Endothelial cell of umbilical vein (primary cell): Measurements from ENCODE around the gene AGBL3. TPM values are rescaled to one million over a fixed set of nuclear protein-coding genes. Genes with fewer than 3 reads are reported as not detected.

Experiments used
- BruUV-seq: library from RNA; stranded (reverse); fragments of 400-500 nt; replicated peaks from 2 replicates; lab custom pipeline; 2021; lab: Mats Ljungman, UMichigan
- CTCF ChIA-PET: fragments of 300-600, 350-600 bp; sonication (Branson Sonifier 250); formaldehyde crosslinking; loops from one replicate; lab custom pipeline; 2021; ENCODE audit warnings: antibody characterized with exemption, inconsistent platforms; lab: Charles Lee
- POLR2A ChIA-PET: fragments of 300-600, 350-600 bp; sonication (Branson Sonifier 250); formaldehyde crosslinking; loops from one replicate; lab custom pipeline; 2021; ENCODE audit warnings: antibody characterized with exemption, inconsistent platforms; lab: Charles Lee
- DNase-seq: peaks from one replicate; pipeline ENCODE4 v3.0.0-alpha.2; 2011; ENCODE audit warnings: low read depth, low spot score
- FAIRE-seq: peaks from 2 replicates; lab custom pipeline; 2011; peaks lifted over from hg19 to GRCh38; lab: Jason Lieb, UNC
- H2AFZ ChIP-seq: 2 replicates; pipeline ENCODE4 v1.6.0; 2012; ENCODE audit warnings: low read depth, low read length, control low read depth, inconsistent platforms
- H3K27ac ChIP-seq: 2 replicates; pipeline ENCODE4 v1.5.1; 2011; ENCODE audit warnings: low read depth, mild to moderate bottlenecking, control low read depth, low read length, moderate library complexity; ENCODE audit not compliant: insufficient read depth
- H3K27me3 ChIP-seq, 2 experiments: 2 replicates each; pipeline versions ENCODE4 v1.6.0 to v1.6.1; 2011; ENCODE audit warnings: low read length in 2 of 2, mixed read lengths in 1 of 2; ENCODE audit not compliant: control insufficient read depth in 2 of 2, insufficient read depth in 2 of 2
- H3K36me3 ChIP-seq, 2 experiments: 2 replicates in 1 of 2; 3 replicates in 1 of 2; pipeline ENCODE4 v1.5.1; 2011; ENCODE audit warnings: low read length in 2 of 2, mild to moderate bottlenecking in 1 of 2, moderate library complexity in 1 of 2; ENCODE audit not compliant: control insufficient read depth in 2 of 2, insufficient read depth in 2 of 2; ENCODE audit errors: extremely low read depth in 1 of 2
- H3K4me1 ChIP-seq: 3 replicates; pipeline ENCODE4 v1.5.1; 2011; ENCODE audit warnings: mild to moderate bottlenecking, low read length; ENCODE audit not compliant: control insufficient read depth, insufficient read depth; ENCODE audit errors: extremely low read depth
- H3K4me2 ChIP-seq: 2 replicates; pipeline ENCODE4 v1.6.1; 2011; ENCODE audit warnings: low read length, control low read depth, mixed read lengths; ENCODE audit not compliant: insufficient read depth
- H3K4me3 ChIP-seq, 3 experiments: fragments of 200-600 bp in 1 of 3; sonication (generic), shearing (Covaris generic) in 1 of 3; replicated peaks in 1 of 3; 2 replicates each; pipeline ENCODE4 v1.5.1; 2011 to 2016; ENCODE audit warnings: control low read depth in 3 of 3, low read length in 3 of 3, mild to moderate bottlenecking in 2 of 3, inconsistent platforms in 1 of 3, low read depth in 1 of 3, moderate library complexity in 1 of 3; ENCODE audit not compliant: insufficient read depth in 1 of 3
- H3K79me2 ChIP-seq: 2 replicates; pipeline ENCODE4 v1.6.0; 2012; ENCODE audit warnings: low read length, inconsistent platforms; ENCODE audit not compliant: control insufficient read depth, insufficient read depth
- H3K9ac ChIP-seq: replicated peaks from 2 replicates; pipeline ENCODE3; 2011; ENCODE audit warnings: low read length, control low read depth; ENCODE audit not compliant: insufficient read depth; ENCODE audit errors: extremely low read depth
- H3K9me1 ChIP-seq: replicated peaks from 3 replicates; pipeline ENCODE4 v1.6.0; 2011; ENCODE audit warnings: mild to moderate bottlenecking, low read length; ENCODE audit not compliant: control insufficient read depth, insufficient read depth; ENCODE audit errors: extremely low read depth
- H3K9me3 ChIP-seq: replicated peaks from 2 replicates; pipeline ENCODE4 v1.5.1; 2012; ENCODE audit warnings: low read length, inconsistent platforms; ENCODE audit not compliant: control insufficient read depth, insufficient read depth
- H4K20me1 ChIP-seq: replicated peaks from 2 replicates; pipeline ENCODE3; 2011; ENCODE audit warnings: mild to moderate bottlenecking, low read length; ENCODE audit not compliant: control insufficient read depth, insufficient read depth; ENCODE audit errors: extremely low read depth
- EZH2 ChIP-seq: IDR thresholded peaks from 2 replicates; pipeline ENCODE4 v1.6.1; 2012; ENCODE audit warnings: borderline replicate concordance, low read depth, mild to moderate bottlenecking, moderate library complexity, low read length, inconsistent platforms; ENCODE audit not compliant: severe bottlenecking
- FOS ChIP-seq: IDR thresholded peaks from 2 replicates; pipeline ENCODE4 v1.6.1; 2011; ENCODE audit warnings: mild to moderate bottlenecking, low read length, moderate library complexity, borderline replicate concordance; ENCODE audit not compliant: insufficient read depth
- GATA2 ChIP-seq: IDR thresholded peaks from 2 replicates; pipeline ENCODE4 v1.7.0; 2011; ENCODE audit warnings: low read depth, mild to moderate bottlenecking, moderate library complexity, mixed read lengths, low read length; ENCODE audit not compliant: insufficient read length, insufficient read depth
- JUN ChIP-seq: IDR thresholded peaks from 2 replicates; pipeline ENCODE4 v1.6.1; 2011; ENCODE audit warnings: borderline replicate concordance, low read depth; ENCODE audit not compliant: insufficient read length, insufficient read depth
- MYC ChIP-seq: IDR thresholded peaks from one replicate; pipeline ENCODE4 v1.6.1; 2011; ENCODE audit warnings: mild to moderate bottlenecking, low read depth, low read length
- POLR2A ChIP-seq: IDR thresholded peaks from 2 replicates; pipeline ENCODE4 v1.6.1; 2012; ENCODE audit warnings: low read depth, mild to moderate bottlenecking, control low read depth, low read length
- POLR2AphosphoS5 ChIP-seq: IDR thresholded peaks from 2 replicates; pipeline ENCODE4 v1.6.1; 2012; ENCODE audit warnings: low read depth, mild to moderate bottlenecking, control low read depth, low read length, moderate library complexity; ENCODE audit not compliant: insufficient read depth
- dilution Hi-C: fragments of 300-500 bp; cut with MboI; formaldehyde crosslinking; loops from one replicate; pipeline ENCODE4 v1.15.0; 2019; ENCODE audit warnings: low sequenced_read_pairs; ENCODE audit not compliant: extremely low pct_ligation_motif_present
- intact Hi-C: fragments of 100-400 bp; cut with micrococcal nuclease; formaldehyde crosslinking; loops from one replicate; pipeline ENCODE4 v1.10.0; 2022
- polyA plus RNA-seq, 4 experiments: library from polyadenylated mRNA; depleted of rRNA in 3 of 4; stranded (reverse) in 3 of 4; unstranded in 1 of 4; fragments of >200 nt; gene quantifications; 2 replicates each; pipeline versions ENCODE4 v1.2.1 to v1.2.3, GENCODE V29; 2011 to 2012; ENCODE audit warnings: missing spikeins in 1 of 4
- total RNA-seq: library from RNA; stranded (reverse); gene quantifications from 2 replicates; pipeline ENCODE4 v1.2.3, GENCODE V29; 2021
- TF ChIP-seq, protein P1 (sequence below): IDR thresholded peaks from 2 replicates; pipeline ENCODE4 v1.6.1; 2011; ENCODE audit not compliant: insufficient read depth, insufficient read length
- TF ChIP-seq, protein P2 (sequence below), 2 donors: IDR thresholded peaks; 1 replicate in 1 of 2; 2 replicates in 1 of 2; pipeline ENCODE4 v1.5.1; 2011; ENCODE audit warnings: low read length in 2 of 2, mild to moderate bottlenecking in 2 of 2, moderate library complexity in 2 of 2, control low read depth in 1 of 2, inconsistent platforms in 1 of 2, low read depth in 1 of 2; ENCODE audit not compliant: insufficient read depth in 1 of 2; ENCODE audit errors: extremely low read depth in 1 of 2

Gene AGBL3
- total and polyA plus RNA-seq, 2 donors (not counting 3 experiments of a cell fraction or from before 2014, with no cell fraction given) = 0.97 to 3.2 TPM

DNA sequence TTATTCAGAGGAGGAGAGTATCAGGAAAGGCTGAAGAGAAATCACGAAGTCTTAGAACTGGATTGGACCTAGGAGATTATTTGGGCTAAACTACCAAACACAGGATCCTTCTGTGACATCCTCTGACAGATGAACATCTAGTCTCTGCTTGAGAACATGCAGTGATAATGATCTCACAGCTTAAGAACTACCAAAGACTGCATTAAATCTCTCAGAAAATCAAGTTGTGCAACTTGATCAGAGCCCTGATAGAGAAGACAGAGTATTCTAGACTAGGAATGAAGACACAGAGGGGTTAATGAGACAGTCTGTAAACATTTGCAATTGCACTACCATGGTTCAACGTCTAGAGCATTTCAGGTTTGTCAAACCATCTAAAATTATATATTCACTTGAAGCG lies 37.1 kb upstream of the AGBL3 start:
- H3K27me3 ChIP-seq = no peaks in the 10 kb centered on the region
- H3K4me1 ChIP-seq = no peaks in the 10 kb centered on the region
- no peaks in the 10 kb centered on the region for H3K79me2 ChIP-seq
- H3K36me3 ChIP-seq = peaks cover 33 to 42% of the 10 kb centered on the region in 2 experiments
- no peak overlapping the region for H3K4me3 ChIP-seq
- FAIRE-seq = no peak
- no peak overlapping the region for H2AFZ ChIP-seq
- no peak overlapping the region for H3K4me2 ChIP-seq
- CTCF ChIA-PET = interaction anchor here (1.5 to 1.6 kb wide), 2 partner anchors 225 to 259 kb away, joined by 4 read pairs; no protein-coding TSS in a partner anchor
- no peaks in the 10 kb centered on the region for H4K20me1 ChIP-seq
- intact Hi-C loops = no loop called here
- POLR2A ChIA-PET = no interaction called here
- H3K27ac ChIP-seq = no peak overlapping the region
- no peak for DNase-seq
- dilution Hi-C loops = no loop called here
- H3K9me3 ChIP-seq = no peaks in the 10 kb centered on the region
- BruUV-seq = no TSS peak
- TF ChIP-seq POLR2AphosphoS5 (no peak), FOS (no peak), EZH2 (no peak), MYC (no peak), GATA2 (no peak), JUN (no peak), POLR2A (no peak)
- TF ChIP-seq, protein P1, sequence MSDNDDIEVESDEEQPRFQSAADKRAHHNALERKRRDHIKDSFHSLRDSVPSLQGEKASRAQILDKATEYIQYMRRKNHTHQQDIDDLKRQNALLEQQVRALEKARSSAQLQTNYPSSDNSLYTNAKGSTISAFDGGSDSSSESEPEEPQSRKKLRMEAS = no peak
- TF ChIP-seq, protein P2, sequence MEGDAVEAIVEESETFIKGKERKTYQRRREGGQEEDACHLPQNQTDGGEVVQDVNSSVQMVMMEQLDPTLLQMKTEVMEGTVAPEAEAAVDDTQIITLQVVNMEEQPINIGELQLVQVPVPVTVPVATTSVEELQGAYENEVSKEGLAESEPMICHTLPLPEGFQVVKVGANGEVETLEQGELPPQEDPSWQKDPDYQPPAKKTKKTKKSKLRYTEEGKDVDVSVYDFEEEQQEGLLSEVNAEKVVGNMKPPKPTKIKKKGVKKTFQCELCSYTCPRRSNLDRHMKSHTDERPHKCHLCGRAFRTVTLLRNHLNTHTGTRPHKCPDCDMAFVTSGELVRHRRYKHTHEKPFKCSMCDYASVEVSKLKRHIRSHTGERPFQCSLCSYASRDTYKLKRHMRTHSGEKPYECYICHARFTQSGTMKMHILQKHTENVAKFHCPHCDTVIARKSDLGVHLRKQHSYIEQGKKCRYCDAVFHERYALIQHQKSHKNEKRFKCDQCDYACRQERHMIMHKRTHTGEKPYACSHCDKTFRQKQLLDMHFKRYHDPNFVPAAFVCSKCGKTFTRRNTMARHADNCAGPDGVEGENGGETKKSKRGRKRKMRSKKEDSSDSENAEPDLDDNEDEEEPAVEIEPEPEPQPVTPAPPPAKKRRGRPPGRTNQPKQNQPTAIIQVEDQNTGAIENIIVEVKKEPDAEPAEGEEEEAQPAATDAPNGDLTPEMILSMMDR (IDR thresholded peaks at IDR 0.05; ENCODE audit: extremely low read depth in 1 of 2, insufficient read depth in 1 of 2, low read depth in 1 of 2, low read length in 2 of 2) = no peak
- no peak overlapping the region for H3K9ac ChIP-seq
- no peaks in the 10 kb centered on the region for H3K9me1 ChIP-seq
